Measurements from ENCODE around the gene FUT6. TPM values are rescaled to one million over a fixed set of nuclear protein-coding genes. Genes with fewer than 3 reads are reported as not detected.

FUT6 gene
- total RNA-seq, 2 donors from 2014 or later: 3.6 to 12.2 TPM

GRCh38 chr19:5829567-5830310, 9.8 kb downstream of the FUT6 start:
- no peak overlapping the region for H3K4me3 ChIP-seq
- DNase-seq (no peak), ATAC-seq (no peak)
- WGBS, 2 donors: 66 to 79% methylated on average over 15 to 34 of the region's 34 CpGs
- no peaks in the 10 kb centered on the region for H3K36me3 ChIP-seq (replicated peaks in 1 of 2; ENCODE audit: insufficient read depth in 1 of 2, low read depth in 2 of 2)
- intact Hi-C loops (cut with DNase I): no loop called here
- no peak for TF ChIP-seq POLR2A (IDR thresholded peaks at IDR 0.05)
- no peak for TF ChIP-seq CTCF (IDR thresholded peaks at IDR 0.05)
- no peaks in the 10 kb centered on the region for H3K27me3 ChIP-seq
- peaks cover 31% of the 10 kb centered on the region for H3K4me1 ChIP-seq
- H3K27ac ChIP-seq: peak overlapping the region in 3 of 4 donors; percentile 14 to 83 (median 75)
- no peaks in the 10 kb centered on the region for H3K9me3 ChIP-seq

- intact Hi-C loops (cut with DNase I): no loop called here
- TF ChIP-seq CTCF (IDR thresholded peaks at IDR 0.05): no peak
- no peak for TF ChIP-seq POLR2A (IDR thresholded peaks at IDR 0.05)
- H3K36me3 ChIP-seq (replicated peaks in 1 of 2; ENCODE audit: insufficient read depth in 1 of 2, low read depth in 2 of 2): no peaks in the 10 kb centered on the region
- H3K4me1 ChIP-seq: peaks cover 31% of the 10 kb centered on the region
- H3K9me3 ChIP-seq: no peaks in the 10 kb centered on the region
- H3K27me3 ChIP-seq: no peaks in the 10 kb centered on the region
- WGBS, 2 donors: 20 to 39% methylated on average over 5 to 39 of the region's 47 CpGs
- peak overlapping the region in 3 of 4 donors; percentile 54 to 83 (median 75) for H3K27ac ChIP-seq
- peak in 3 of 4 donors; percentile 49 to 64 (median 50) for DNase-seq
- H3K4me3 ChIP-seq: no peak overlapping the region
- ATAC-seq: no peak
Measured at GRCh38 chr19:5828661-5829566, 10.6 kb downstream of the FUT6 start.

- intact Hi-C loops (cut with DNase I): no loop called here
- no peaks in the 10 kb centered on the region for H3K36me3 ChIP-seq (replicated peaks in 1 of 2; ENCODE audit: insufficient read depth in 1 of 2, low read depth in 2 of 2)
- peak overlapping the region in 3 of 4 donors; percentile 54 to 83 (median 75) for H3K27ac ChIP-seq
Measured at GRCh38 chr19:5827891-5828660, 11.4 kb downstream of the FUT6 start.

More at GRCh38 chr19:5827891-5828660, 11.4 kb downstream of the FUT6 start:
- Histone ChIP-seq H3K9me3 (no peaks in the 10 kb centered on the region), H3K4me3 (no peak overlapping the region), H3K4me1 (peaks cover 31% of the 10 kb centered on the region), H3K27me3 (no peaks in the 10 kb centered on the region)
- DNase-seq: peak; percentile 85 to 91 (median 88)
- WGBS, 2 donors: 20 to 41% methylated on average over 45 to 60 of the region's 91 CpGs
- peak; percentile 76 for ATAC-seq
- peak; percentile 65 to 84 (median 81) for TF ChIP-seq POLR2A (IDR thresholded peaks at IDR 0.05)
- TF ChIP-seq CTCF (IDR thresholded peaks at IDR 0.05): no peak
